Activated naive CD8-positive, alpha-beta T cell treated with anti-CD3 and anti-CD28 coated beads, Interleukin-2, amount 50 U/mL, for 24 hours (primary cell): ENCODE data around the gene KLHL14.
"Not testable (repeated sequence)": the region's sequence is repeated elsewhere in the genome, so short reads cannot be mapped to it uniquely, and the experiment has no call there.

Experiments used
- ATAC-seq: fragments of 150-1000 bp; cut with Tn5 transposase; one replicate; pipeline ENCODE4 v1.10.0; 2021
- DNase-seq: peaks from one replicate; pipeline ENCODE4 v3.0.0; 2021
- H3K27ac Mint-ChIP-seq: one replicate; pipeline ENCODE4 v1.8.0; 2021; ENCODE audit warnings: mild to moderate bottlenecking, mixed read lengths
- H3K27me3 Mint-ChIP-seq: one replicate; pipeline ENCODE4 v1.8.0; 2021; ENCODE audit warnings: mixed read lengths
- H3K36me3 Mint-ChIP-seq: one replicate; pipeline ENCODE4 v1.8.0; 2021; ENCODE audit warnings: low read depth, mixed read lengths
- H3K4me1 Mint-ChIP-seq: one replicate; pipeline ENCODE4 v1.8.0; 2021; ENCODE audit warnings: mixed read lengths
- H3K4me3 Mint-ChIP-seq: one replicate; pipeline ENCODE4 v1.8.0; 2021; ENCODE audit warnings: mild to moderate bottlenecking, moderate library complexity, mixed read lengths
- H3K9me3 Mint-ChIP-seq: one replicate; pipeline ENCODE4 v1.8.0; 2021; ENCODE audit warnings: mixed read lengths

Gene KLHL14, protein sequence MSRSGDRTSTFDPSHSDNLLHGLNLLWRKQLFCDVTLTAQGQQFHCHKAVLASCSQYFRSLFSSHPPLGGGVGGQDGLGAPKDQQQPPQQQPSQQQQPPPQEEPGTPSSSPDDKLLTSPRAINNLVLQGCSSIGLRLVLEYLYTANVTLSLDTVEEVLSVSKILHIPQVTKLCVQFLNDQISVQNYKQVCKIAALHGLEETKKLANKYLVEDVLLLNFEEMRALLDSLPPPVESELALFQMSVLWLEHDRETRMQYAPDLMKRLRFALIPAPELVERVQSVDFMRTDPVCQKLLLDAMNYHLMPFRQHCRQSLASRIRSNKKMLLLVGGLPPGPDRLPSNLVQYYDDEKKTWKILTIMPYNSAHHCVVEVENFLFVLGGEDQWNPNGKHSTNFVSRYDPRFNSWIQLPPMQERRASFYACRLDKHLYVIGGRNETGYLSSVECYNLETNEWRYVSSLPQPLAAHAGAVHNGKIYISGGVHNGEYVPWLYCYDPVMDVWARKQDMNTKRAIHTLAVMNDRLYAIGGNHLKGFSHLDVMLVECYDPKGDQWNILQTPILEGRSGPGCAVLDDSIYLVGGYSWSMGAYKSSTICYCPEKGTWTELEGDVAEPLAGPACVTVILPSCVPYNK

DNA sequence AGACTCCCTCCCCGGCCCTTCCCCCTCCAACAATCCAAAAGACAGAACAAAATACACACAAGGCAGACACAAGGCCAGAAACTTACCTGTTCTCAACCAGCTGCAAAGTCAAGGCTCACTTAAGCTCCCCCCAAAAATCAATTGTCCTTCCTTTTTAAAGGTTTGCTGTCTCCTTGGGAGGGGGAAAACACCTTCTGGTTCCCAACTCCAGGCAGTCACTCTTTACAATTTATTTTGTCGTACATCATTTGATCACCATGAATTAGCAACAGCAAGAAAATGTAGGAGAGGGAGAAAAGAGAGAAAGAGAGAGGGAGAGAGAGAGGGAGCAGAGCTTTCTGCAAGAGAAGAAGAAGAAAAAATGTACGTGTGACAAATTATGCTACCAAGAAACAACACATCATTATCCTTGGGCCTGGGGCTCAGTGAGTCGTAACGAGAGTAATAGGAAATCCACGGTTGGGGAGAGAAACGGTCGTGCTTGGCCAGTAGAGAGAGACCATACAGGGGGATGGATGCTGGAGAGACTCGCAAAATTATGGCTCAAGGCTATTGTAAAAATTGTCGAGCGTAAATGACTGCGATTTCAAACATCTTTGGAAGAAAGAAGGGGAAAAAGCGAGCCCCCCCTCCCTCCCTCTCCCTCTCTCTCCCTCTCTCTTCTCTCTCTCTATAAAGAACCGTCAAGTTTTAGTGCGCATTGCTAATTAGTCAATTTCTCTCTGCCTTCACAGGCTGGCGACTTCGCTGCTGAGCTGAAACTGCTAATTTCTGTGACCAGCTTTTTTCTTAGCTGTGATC is at the start of gene KLHL14:
KLHL14 (minus strand) TSS at position 443 of the 801 bp plus-strand sequence. CDS start 2,432 bp downstream, outside the sequence.
- Mint-ChIP-seq H3K9me3 (no peaks in the 10 kb centered on the region), H3K4me3 (peak within 1 kb of the TSS; percentile 45), H3K4me1 (peaks cover 8% of the 10 kb centered on the region), H3K27ac (no peak within 1 kb of the TSS), H3K36me3 (no peaks in the 10 kb centered on the region), H3K27me3 (peaks cover 49% of the 10 kb centered on the region)
- ATAC-seq (no peak), DNase-seq (no peak)

DNA sequence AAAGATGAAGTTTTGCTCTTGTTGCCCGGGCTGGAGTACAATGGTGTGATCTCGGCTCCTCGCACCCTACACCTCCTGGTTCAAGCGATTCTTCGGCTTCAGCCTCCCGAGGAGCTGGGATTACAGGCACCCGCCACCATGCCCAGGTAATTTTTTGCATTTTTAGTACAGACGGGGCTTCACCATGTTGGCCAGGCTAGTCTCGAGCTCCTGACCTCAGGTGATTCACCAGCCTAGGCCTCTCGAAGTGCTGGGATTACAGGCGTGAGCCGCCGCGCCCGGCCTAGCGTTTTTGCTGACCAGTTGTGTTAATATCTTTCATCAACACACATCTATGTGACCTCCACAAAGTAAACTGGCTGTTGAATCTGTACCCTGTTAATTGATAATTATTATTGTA is 49.4 kb upstream of the KLHL14 start:
- H3K9me3 Mint-ChIP-seq: no peaks in the 10 kb centered on the region
- DNase-seq (no peak), ATAC-seq (no peak)
- H3K36me3 Mint-ChIP-seq: no peaks in the 10 kb centered on the region
- H3K4me3 Mint-ChIP-seq: no peak overlapping the region
- H3K4me1 Mint-ChIP-seq: no peaks in the 10 kb centered on the region
- no peak overlapping the region for H3K27ac Mint-ChIP-seq
- peaks cover 2% of the 10 kb centered on the region for H3K27me3 Mint-ChIP-seq

DNA sequence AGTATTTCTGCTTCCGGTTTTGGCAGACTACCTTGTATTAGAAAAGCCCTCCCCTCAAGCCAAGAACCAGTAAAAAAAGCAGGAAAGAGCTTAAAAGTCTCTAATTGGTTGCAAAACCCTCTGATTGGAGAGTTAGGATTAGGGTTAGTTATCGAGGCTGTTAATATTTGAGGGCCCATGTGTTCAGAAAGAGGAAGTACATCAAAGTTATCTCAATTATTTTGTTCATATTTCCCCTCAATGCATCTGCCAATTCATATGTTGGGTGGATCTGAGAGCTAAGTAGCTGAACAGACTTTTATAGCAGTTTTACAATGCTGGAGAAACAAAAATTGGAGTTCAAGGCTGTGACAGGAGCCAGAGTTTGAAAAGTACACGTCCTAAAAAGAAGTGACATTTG is 43.1 kb upstream of the KLHL14 start:
- Mint-ChIP-seq H3K4me1 (no peaks in the 10 kb centered on the region), H3K4me3 (no peak overlapping the region), H3K27ac (no peak overlapping the region), H3K9me3 (no peaks in the 10 kb centered on the region), H3K27me3 (no peaks in the 10 kb centered on the region), H3K36me3 (no peaks in the 10 kb centered on the region)
- DNase-seq (no peak), ATAC-seq (no peak)

DNA sequence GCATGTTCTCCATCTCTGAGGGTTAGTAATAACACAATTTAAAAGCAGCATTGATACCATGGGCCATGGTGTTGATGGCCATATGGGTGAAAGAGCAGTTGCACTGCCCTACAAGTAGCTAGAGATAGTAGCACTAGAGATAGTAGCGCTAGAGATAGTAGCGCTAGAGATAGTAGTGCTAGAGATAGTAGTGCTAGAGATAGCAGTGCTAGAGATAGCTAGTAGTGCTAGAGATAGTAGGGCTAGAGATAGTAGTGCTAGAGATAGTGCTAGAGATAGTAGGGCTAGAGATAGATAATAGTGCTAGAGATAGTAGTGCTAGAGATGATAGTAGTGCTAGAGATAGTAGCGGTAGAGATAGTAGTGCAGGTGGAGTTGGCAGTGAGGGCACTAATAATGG is 39.5 kb upstream of the KLHL14 start:
- Mint-ChIP-seq H3K4me3 (no peak overlapping the region), H3K27ac (no peak overlapping the region), H3K4me1 (no peaks in the 10 kb centered on the region), H3K9me3 (peaks cover 4% of the 10 kb centered on the region), H3K27me3 (no peaks in the 10 kb centered on the region), H3K36me3 (no peaks in the 10 kb centered on the region)
- no peak for DNase-seq
- ATAC-seq: no peak

DNA sequence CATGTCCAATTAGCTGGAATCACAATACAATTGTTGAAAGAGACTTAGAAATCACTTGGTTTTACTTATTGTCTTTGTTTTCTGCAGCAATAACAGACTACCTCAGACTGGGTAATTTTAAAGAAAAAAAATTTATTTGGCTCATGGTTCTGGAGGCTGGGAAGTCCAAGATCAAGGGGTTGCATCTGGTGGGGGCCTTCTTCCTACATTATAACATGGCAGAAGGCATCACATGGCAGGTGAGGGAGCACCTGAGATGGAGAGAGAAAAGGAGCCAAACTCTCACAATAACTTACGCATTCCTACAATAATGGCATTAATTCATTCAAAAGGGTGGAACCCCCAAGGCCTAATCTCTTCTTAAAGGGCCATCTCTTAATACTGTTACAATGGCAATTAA is 37.5 kb upstream of the KLHL14 start:
- H3K36me3 Mint-ChIP-seq: no peaks in the 10 kb centered on the region
- H3K27me3 Mint-ChIP-seq: no peaks in the 10 kb centered on the region
- no peak overlapping the region for H3K4me3 Mint-ChIP-seq
- DNase-seq (no peak), ATAC-seq (no peak)
- H3K4me1 Mint-ChIP-seq: no peaks in the 10 kb centered on the region
- no peak overlapping the region for H3K27ac Mint-ChIP-seq
- H3K9me3 Mint-ChIP-seq: peaks cover 4% of the 10 kb centered on the region

DNA sequence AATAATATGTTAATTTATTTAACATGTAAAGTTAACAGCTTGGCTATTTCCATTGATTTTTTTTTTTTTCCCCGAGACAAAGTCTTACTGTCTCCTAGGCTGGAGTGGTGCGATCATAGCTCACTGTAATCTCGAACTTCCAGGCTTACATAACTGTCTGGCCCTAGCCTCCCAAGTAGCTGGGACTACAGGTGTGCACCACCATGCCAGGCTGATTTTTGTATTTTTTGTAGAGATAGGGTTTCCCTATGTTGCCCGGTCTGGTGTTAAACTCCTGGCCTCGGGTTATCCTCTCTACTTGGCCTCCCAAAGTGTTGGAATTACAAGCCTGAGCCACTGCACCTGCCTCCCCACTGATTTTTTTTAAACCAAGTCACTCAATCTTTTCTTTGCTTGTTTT is 32.5 kb upstream of the KLHL14 start:
- Mint-ChIP-seq H3K9me3 (peaks cover 4% of the 10 kb centered on the region), H3K27ac (no peak overlapping the region), H3K4me1 (peaks cover 12% of the 10 kb centered on the region), H3K27me3 (no peaks in the 10 kb centered on the region), H3K4me3 (no peak overlapping the region), H3K36me3 (no peaks in the 10 kb centered on the region)
- DNase-seq (no peak), ATAC-seq (no peak)

DNA sequence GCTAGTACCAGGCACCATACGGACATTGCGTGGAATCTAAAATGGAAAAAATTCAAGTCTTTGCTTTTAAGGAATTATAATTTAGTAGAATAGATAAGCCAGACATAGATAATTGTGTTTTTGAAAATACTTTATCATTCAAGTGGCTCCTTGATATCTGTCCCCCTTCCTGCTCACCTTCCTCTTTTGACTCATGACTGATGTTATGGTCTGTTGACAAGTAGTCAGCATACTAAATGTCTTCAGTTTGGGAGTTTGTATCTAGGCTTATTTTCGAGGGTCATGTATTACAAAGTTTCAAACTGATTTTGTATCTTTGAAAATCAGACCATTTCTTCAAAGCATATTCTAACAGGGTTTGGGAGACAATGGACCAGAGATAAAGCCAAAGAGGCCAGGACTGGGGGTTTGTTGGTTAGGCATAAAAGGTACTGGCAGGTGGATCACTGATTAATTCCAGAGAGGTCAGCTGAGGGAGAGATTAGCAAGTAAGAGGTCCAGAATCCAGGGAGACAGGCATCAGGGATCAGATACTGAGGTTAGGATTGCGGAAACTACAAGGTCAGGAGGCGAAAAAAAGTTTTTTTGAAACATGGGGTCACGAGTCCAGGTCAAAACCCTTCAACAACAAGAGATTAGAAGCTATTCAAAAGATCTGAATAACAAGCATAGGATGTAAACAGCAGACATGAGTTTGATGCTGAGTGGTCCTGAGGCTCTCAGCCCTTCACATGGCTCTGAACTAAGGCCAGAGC is 31.5 kb upstream of the KLHL14 start:
- no peak overlapping the region for H3K27ac Mint-ChIP-seq
- no peaks in the 10 kb centered on the region for H3K27me3 Mint-ChIP-seq
- peaks cover 2% of the 10 kb centered on the region for H3K9me3 Mint-ChIP-seq
- peaks cover 12% of the 10 kb centered on the region for H3K4me1 Mint-ChIP-seq
- ATAC-seq: no peak
- H3K4me3 Mint-ChIP-seq: no peak overlapping the region
- DNase-seq: no peak
- H3K36me3 Mint-ChIP-seq: no peaks in the 10 kb centered on the region

DNA sequence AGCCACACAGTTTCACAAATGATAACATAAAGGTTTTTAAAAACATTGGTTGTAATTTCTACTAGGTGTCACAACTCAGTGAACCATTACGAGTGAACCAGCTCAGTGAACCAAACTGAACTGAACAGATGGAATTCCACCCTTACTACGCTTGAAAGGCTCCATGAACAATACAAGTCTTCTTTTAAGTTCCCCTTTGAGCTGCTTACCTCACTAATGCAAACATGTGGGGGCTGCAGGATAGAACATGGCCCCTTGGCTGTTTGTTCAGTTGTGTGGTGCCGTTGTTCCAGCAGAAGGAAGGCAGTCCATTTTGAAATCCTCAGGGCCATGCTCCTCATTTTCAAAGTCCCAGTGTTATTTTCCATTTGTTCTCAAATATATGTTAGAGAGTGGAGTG is 30.7 kb upstream of the KLHL14 start:
- Mint-ChIP-seq H3K36me3 (no peaks in the 10 kb centered on the region), H3K9me3 (no peaks in the 10 kb centered on the region), H3K4me3 (no peak overlapping the region), H3K27ac (no peak overlapping the region), H3K4me1 (peaks cover 12% of the 10 kb centered on the region), H3K27me3 (no peaks in the 10 kb centered on the region)
- ATAC-seq: no peak
- DNase-seq: no peak

DNA sequence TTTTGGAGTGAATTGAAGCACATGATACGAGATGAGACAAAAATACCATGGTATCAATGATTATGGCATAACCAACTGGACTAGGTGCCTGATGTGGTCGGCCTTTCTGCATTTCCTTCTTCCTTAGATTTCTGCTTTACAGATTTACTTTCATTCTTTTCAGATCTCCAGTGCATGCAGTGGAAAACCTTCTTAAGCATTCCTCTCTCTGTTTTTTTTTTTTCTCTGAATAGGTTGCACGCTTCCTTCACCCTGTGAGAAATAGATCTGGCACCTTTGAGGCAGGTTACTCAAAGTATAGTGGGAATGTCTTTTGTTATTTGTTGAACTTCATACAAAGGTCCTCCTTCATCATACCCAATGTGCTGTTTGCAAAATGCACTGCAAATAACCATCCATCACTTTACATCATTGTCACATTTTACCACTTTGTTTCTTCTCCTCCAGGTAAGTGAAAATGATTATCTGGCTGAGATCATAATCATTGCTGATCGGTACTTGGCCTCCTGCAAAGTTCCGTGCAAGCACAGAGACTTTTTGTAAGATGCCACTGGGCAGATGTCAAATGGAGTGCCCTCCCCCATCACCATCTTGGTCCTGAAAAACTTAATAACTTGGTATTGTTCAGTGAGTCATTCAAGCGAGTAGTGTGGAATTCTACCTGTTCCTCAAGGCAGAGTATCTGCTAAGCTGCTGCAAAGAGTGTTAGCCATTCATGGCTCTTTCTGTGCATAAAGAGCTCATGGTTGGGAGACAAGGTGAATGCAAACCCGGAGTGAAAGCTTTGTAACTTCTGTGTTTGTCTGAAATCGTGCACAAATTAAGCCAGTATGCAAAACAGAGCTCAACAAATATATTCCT is 30.0 kb upstream of the KLHL14 start:
- peaks cover 12% of the 10 kb centered on the region for H3K4me1 Mint-ChIP-seq
- H3K36me3 Mint-ChIP-seq: no peaks in the 10 kb centered on the region
- ATAC-seq (no peak), DNase-seq (no peak)
- H3K4me3 Mint-ChIP-seq: no peak overlapping the region
- H3K27me3 Mint-ChIP-seq: no peaks in the 10 kb centered on the region
- peaks cover 4% of the 10 kb centered on the region for H3K9me3 Mint-ChIP-seq
- peak overlapping the region; percentile 9 for H3K27ac Mint-ChIP-seq

DNA sequence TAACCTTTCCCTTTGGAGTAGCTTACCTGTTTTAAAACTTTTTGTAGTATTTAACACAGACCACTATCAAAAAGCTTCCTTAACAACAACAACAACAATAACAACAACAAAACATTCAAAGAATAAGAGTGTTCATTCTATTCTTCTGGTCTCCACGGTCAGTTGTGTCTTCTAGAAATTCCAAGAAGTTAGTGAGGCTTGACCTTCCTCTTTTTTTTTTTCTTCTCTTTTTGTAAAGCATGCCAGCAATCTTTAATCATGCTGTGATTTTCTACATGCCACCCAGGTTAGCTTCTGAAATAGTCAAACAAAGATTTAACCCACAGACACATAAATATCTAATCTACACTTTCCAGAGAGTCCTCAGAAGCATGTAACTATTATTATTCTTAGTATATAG is 28.4 kb upstream of the KLHL14 start:
- Mint-ChIP-seq H3K36me3 (no peaks in the 10 kb centered on the region), H3K4me3 (no peak overlapping the region), H3K4me1 (peaks cover 12% of the 10 kb centered on the region), H3K27me3 (no peaks in the 10 kb centered on the region), H3K9me3 (peaks cover 7% of the 10 kb centered on the region), H3K27ac (no peak overlapping the region)
- DNase-seq (no peak), ATAC-seq (no peak)

DNA sequence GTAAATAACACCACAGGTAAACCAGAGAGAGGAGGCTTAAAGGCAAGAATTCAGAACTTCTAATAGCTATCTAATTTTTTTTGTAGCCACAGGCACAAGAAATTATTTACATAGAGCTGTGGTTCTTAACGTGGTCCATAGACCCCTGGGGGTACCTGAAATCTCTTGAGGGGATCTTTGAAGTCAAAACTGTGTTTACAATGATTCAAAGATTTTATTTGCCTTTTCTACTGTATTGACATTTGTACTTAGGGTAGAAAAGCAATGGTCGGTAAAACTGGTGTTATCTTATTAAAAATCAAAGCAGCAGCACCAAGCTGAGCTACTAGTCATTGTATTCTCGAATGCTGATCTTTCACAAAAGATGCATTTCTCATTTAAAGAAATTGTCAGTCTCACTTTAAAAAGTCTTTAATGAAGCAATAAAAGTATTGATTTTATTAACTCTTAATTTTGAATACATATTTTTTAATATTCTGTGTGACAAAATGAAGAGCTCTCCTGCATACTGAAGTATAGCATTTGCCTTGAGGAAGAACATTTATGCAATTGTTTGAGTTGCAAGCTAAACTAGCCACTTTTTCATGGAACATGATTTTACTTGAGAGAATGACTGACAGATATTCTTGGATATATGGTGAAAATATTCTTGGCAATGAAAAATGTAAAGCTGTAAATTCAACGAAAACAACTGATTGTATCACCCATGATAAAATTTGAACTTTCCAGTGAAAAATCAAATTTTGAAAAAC is 25.6 kb upstream of the KLHL14 start:
- ATAC-seq (no peak), DNase-seq (no peak)
- Mint-ChIP-seq H3K27me3 (no peaks in the 10 kb centered on the region), H3K9me3 (peaks cover 11% of the 10 kb centered on the region), H3K4me1 (peaks cover 6% of the 10 kb centered on the region), H3K27ac (no peak overlapping the region), H3K4me3 (no peak overlapping the region), H3K36me3 (no peaks in the 10 kb centered on the region)

DNA sequence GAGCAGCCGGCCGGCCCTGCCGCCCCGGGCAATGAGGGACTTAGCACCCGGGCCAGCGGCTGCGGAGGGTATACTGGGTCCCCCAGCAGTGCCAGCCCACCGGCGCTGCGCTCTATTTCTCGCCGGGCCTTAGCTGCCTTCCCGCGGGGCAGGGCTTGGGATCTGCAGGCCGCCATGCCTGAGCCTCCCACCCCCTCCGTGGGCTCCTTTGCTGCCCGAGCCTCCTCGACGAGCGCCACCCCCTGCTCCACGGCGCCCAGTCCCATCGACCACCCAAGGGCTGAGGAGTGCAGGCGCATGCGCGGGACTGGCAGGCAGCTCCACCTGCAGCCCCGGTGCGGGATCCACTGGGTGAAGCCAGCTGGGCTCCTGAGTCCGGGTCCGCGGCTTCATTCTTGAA is 21.8 kb upstream of the KLHL14 start:
- not testable (repeated sequence) for H3K27ac Mint-ChIP-seq, H3K4me1 Mint-ChIP-seq, H3K4me3 Mint-ChIP-seq, ATAC-seq, H3K27me3 Mint-ChIP-seq, DNase-seq, H3K36me3 Mint-ChIP-seq
- H3K9me3 Mint-ChIP-seq: peaks cover 11% of the 10 kb centered on the region

DNA sequence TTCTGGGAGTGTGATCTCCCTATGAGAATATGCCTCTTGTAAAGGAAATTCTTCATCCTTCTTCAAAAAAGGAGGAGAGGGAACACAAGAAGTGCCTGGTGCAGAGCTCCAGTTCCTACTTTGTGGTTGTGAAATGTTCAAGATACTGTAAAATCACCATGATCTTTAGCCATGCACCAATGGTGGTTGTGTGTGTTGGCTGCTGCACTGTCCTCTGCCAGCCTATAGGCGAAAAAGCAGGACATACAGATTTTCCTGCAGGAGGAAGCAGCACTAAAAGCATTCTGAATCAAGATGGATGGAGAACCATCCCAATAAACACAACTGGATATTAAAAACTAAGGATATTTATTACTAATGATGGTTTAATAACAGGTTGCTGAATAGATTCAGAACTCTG is 6.2 kb upstream of the KLHL14 start:
- ATAC-seq: no peak
- no peaks in the 10 kb centered on the region for H3K9me3 Mint-ChIP-seq
- no peaks in the 10 kb centered on the region for H3K4me1 Mint-ChIP-seq
- no peak for DNase-seq
- H3K27me3 Mint-ChIP-seq: peaks cover 11% of the 10 kb centered on the region
- H3K4me3 Mint-ChIP-seq: no peak overlapping the region
- no peaks in the 10 kb centered on the region for H3K36me3 Mint-ChIP-seq
- no peak overlapping the region for H3K27ac Mint-ChIP-seq
